ENCODE results near the gene NAE1.

DNA sequence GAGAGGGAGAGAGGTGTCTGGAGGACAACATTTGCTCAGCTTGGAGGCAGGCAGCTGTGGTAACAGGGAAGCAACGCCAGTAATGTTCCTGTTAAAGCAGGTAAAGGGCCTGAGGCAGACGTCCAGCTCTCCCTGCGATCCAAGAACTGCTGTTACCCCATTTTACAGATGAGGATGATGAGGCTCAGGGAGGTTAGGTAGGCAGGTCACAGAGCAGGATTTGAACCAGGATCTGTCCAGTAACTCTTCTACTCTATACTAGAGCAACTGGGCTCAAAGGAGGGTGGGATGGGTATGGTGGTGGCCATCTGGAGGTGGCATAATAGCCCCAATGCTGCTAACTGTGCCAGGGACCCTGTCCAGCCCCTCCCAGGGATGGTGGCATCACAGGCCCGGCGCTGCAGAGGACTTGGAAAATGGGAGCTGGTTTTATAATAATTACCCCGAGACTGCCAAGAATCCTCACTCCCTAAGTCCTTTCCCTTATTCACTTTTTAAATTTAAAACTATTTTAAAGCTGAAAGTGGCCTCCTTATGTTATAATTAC, 25.5 kb upstream of the NAE1 start:
- TF ChIP-seq, protein P1, sequence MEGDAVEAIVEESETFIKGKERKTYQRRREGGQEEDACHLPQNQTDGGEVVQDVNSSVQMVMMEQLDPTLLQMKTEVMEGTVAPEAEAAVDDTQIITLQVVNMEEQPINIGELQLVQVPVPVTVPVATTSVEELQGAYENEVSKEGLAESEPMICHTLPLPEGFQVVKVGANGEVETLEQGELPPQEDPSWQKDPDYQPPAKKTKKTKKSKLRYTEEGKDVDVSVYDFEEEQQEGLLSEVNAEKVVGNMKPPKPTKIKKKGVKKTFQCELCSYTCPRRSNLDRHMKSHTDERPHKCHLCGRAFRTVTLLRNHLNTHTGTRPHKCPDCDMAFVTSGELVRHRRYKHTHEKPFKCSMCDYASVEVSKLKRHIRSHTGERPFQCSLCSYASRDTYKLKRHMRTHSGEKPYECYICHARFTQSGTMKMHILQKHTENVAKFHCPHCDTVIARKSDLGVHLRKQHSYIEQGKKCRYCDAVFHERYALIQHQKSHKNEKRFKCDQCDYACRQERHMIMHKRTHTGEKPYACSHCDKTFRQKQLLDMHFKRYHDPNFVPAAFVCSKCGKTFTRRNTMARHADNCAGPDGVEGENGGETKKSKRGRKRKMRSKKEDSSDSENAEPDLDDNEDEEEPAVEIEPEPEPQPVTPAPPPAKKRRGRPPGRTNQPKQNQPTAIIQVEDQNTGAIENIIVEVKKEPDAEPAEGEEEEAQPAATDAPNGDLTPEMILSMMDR (IDR thresholded peaks at IDR 0.05): no peak
- no peak for TF ChIP-seq ATF1 (CRISPR knock-in tag; IDR thresholded peaks at IDR 0.05)
